ENCODE data around the gene UNC13C.

UNC13C gene

GRCh38 chr15:54577476-54578250 is 599.4 kb downstream of the UNC13C start:
- DNase-seq, result no peak

- DNase-seq, result no peak
Measured at GRCh38 chr15:54579855-54580254, 601.6 kb downstream of the UNC13C start.

GRCh38 chr15:54580643-54581042 is 602.4 kb downstream of the UNC13C start:
- no peak for DNase-seq

- no peak for DNase-seq
Measured at GRCh38 chr15:54582863-54583643, 604.8 kb downstream of the UNC13C start.

GRCh38 chr15:54585063-54585462 is 606.8 kb downstream of the UNC13C start:
- DNase-seq, result no peak

GRCh38 chr15:54594115-54594514 is 615.9 kb downstream of the UNC13C start:
- no peak for DNase-seq

- DNase-seq, result no peak
Measured at GRCh38 chr15:54599386-54599785, 621.1 kb downstream of the UNC13C start.

- no peak for DNase-seq
Measured at GRCh38 chr15:54605043-54605442, 626.8 kb downstream of the UNC13C start.

- DNase-seq, result no peak
Measured at GRCh38 chr15:54605556-54605955, 627.3 kb downstream of the UNC13C start.

GRCh38 chr15:54608876-54609835 is 630.9 kb downstream of the UNC13C start:
- DNase-seq, result no peak

GRCh38 chr15:54618120-54618519 is 639.9 kb downstream of the UNC13C start:
- no peak for DNase-seq

GRCh38 chr15:54619180-54619579 is 640.9 kb downstream of the UNC13C start:
- DNase-seq, result no peak

GRCh38 chr15:54620916-54621315 is 642.7 kb downstream of the UNC13C start:
- DNase-seq, result no peak

- DNase-seq, result no peak
Measured at GRCh38 chr15:54636147-54636546, 657.9 kb downstream of the UNC13C start.

- DNase-seq, result no peak
Measured at GRCh38 chr15:54638666-54639065, 660.4 kb downstream of the UNC13C start.

GRCh38 chr15:54640873-54641272 is 662.6 kb downstream of the UNC13C start:
- DNase-seq, result no peak

GRCh38 chr15:54644796-54645195 is 666.6 kb downstream of the UNC13C start:
- no peak for DNase-seq

- no peak for DNase-seq
Measured at GRCh38 chr15:54659646-54660045, 681.4 kb downstream of the UNC13C start.

- no peak for DNase-seq
Measured at GRCh38 chr15:54660356-54660755, 682.1 kb downstream of the UNC13C start.

GRCh38 chr15:54675241-54675640 is 697.0 kb downstream of the UNC13C start:
- DNase-seq, result no peak

- no peak for DNase-seq
Measured at GRCh38 chr15:54681584-54681983, 703.3 kb downstream of the UNC13C start.

All from NCI-H526 treated with DMSO at 0.1 percent for 48 hours (cell line).